ENCODE results near the gene ZNF219.

GRCh38 chr14:21096438-21096837 is 2.0 kb downstream of the ZNF219 start:
- no peak for TF ChIP-seq POLR2A (IDR thresholded peaks at IDR 0.05)
- no peak for TF ChIP-seq CTCF (IDR thresholded peaks at IDR 0.05)

Data from ovary (tissue), 3 donors.